ENCODE data around the gene PRKG1. TPM values are rescaled to one million over a fixed set of nuclear protein-coding genes. Genes with fewer than 3 reads are reported as not detected.

PRKG1 gene
- polyA plus RNA-seq, 1 donor (not counting 4 experiments of a cell fraction or from before 2014, with no cell fraction given): 0.24 TPM

GRCh38 chr10:51086710-51087109 is 12.4 kb downstream of the PRKG1 start:
- Histone ChIP-seq H3K4me2 (ENCODE audit: control insufficient read depth, extremely low read depth, insufficient read depth, low read depth, low read length) (no peak overlapping the region), H3K9me1 (ENCODE audit: control insufficient read depth, extremely low read depth, insufficient read depth, low read length) (no peaks in the 10 kb centered on the region), H3K4me1 (ENCODE audit: control insufficient read depth, extremely low read depth, insufficient read depth, low read length) (no peaks in the 10 kb centered on the region), H4K20me1 (ENCODE audit: control insufficient read depth, extremely low read depth, insufficient read depth, low read length) (no peaks in the 10 kb centered on the region), H3K36me3 (ENCODE audit: control insufficient read depth in 2 of 2, extremely low read depth in 1 of 2, insufficient read depth in 2 of 2, low read length in 2 of 2) (no peaks in the 10 kb centered on the region), H3K9ac (ENCODE audit: control insufficient read depth, extremely low read depth, insufficient read depth, low read length) (no peak overlapping the region), H3K27me3 (ENCODE audit: control insufficient read depth, extremely low read depth, insufficient read depth, low read length) (peaks cover 7% of the 10 kb centered on the region), H3K27ac (ENCODE audit: control insufficient read depth, insufficient read depth, low read length) (no peak overlapping the region), H3K4me3 (ENCODE audit: control insufficient read depth in 2 of 3, extremely low read depth in 1 of 3, insufficient read depth in 2 of 3, low read depth in 1 of 3, low read length in 3 of 3) (no peak overlapping the region), H3K9me3 (ENCODE audit: control insufficient read depth, low read depth, low read length) (no peaks in the 10 kb centered on the region), H3K79me2 (ENCODE audit: control insufficient read depth, insufficient read depth, low read length) (no peaks in the 10 kb centered on the region), H2AFZ (ENCODE audit: control insufficient read depth, low read length) (no peak overlapping the region)
- no peak for FAIRE-seq
- TF ChIP-seq CTCF (optimal IDR thresholded peaks at IDR 0.05 in 1 of 3, IDR thresholded peaks at IDR 0.05 in 1 of 3, conservative IDR thresholded peaks at IDR 0.05 in 1 of 3; ENCODE audit: extremely low read depth in 1 of 3, insufficient read depth in 2 of 3, low read length in 3 of 3): no peak
- TF ChIP-seq EZH2 (IDR thresholded peaks at IDR 0.05; ENCODE audit: low read length): no peak
- dilution Hi-C loops (cut with MboI; ENCODE audit: extremely low pct_ligation_motif_present, low sequenced_read_pairs): no loop called here
- DNase-seq (ENCODE audit: low read depth, low spot score): no peak

GRCh38 chr10:51087114-51087513 is 12.8 kb downstream of the PRKG1 start:
- Histone ChIP-seq H3K27ac (ENCODE audit: control insufficient read depth, insufficient read depth, low read length) (no peak overlapping the region), H3K4me2 (ENCODE audit: control insufficient read depth, extremely low read depth, insufficient read depth, low read depth, low read length) (no peak overlapping the region), H2AFZ (ENCODE audit: control insufficient read depth, low read length) (no peak overlapping the region), H3K27me3 (ENCODE audit: control insufficient read depth, extremely low read depth, insufficient read depth, low read length) (peaks cover 7% of the 10 kb centered on the region), H3K9me1 (ENCODE audit: control insufficient read depth, extremely low read depth, insufficient read depth, low read length) (no peaks in the 10 kb centered on the region), H4K20me1 (ENCODE audit: control insufficient read depth, extremely low read depth, insufficient read depth, low read length) (no peaks in the 10 kb centered on the region), H3K36me3 (ENCODE audit: control insufficient read depth in 2 of 2, extremely low read depth in 1 of 2, insufficient read depth in 2 of 2, low read length in 2 of 2) (no peaks in the 10 kb centered on the region), H3K4me3 (ENCODE audit: control insufficient read depth in 2 of 3, extremely low read depth in 1 of 3, insufficient read depth in 2 of 3, low read depth in 1 of 3, low read length in 3 of 3) (no peak overlapping the region), H3K9me3 (ENCODE audit: control insufficient read depth, low read depth, low read length) (no peaks in the 10 kb centered on the region), H3K9ac (ENCODE audit: control insufficient read depth, extremely low read depth, insufficient read depth, low read length) (no peak overlapping the region), H3K4me1 (ENCODE audit: control insufficient read depth, extremely low read depth, insufficient read depth, low read length) (no peaks in the 10 kb centered on the region), H3K79me2 (ENCODE audit: control insufficient read depth, insufficient read depth, low read length) (no peaks in the 10 kb centered on the region)
- DNase-seq (ENCODE audit: low read depth, low spot score) (no peak), FAIRE-seq (no peak)
- dilution Hi-C loops (cut with MboI; ENCODE audit: extremely low pct_ligation_motif_present, low sequenced_read_pairs): no loop called here
- TF ChIP-seq EZH2 (IDR thresholded peaks at IDR 0.05; ENCODE audit: low read length) (no peak), CTCF (optimal IDR thresholded peaks at IDR 0.05 in 1 of 3, IDR thresholded peaks at IDR 0.05 in 1 of 3, conservative IDR thresholded peaks at IDR 0.05 in 1 of 3; ENCODE audit: extremely low read depth in 1 of 3, insufficient read depth in 2 of 3, low read length in 3 of 3) (no peak)

Data from keratinocyte (primary cell).